Neural cell (in vitro differentiated cells): ENCODE measurements around the gene COL18A1. TPM values are rescaled to one million over a fixed set of nuclear protein-coding genes. Genes with fewer than 3 reads are reported as not detected.

Source experiments
- H2AFZ ChIP-seq: fragments of 200-600, 300-800 bp; sonication (generic), shearing (Covaris generic); 2 replicates; pipeline ENCODE4 v1.6.0; 2014; ENCODE audit warnings: low read depth, mild to moderate bottlenecking, antibody characterized with exemption, low read length, moderate library complexity
- H3F3A ChIP-seq: fragments of 200-600 bp; shearing (Covaris generic); 2 replicates; pipeline ENCODE4 v1.6.1; 2016; ENCODE audit warnings: mild to moderate bottlenecking, moderate library complexity, mixed read lengths, antibody characterized with exemption, low read length; ENCODE audit not compliant: insufficient read depth, poor library complexity, severe bottlenecking
- H3K27ac ChIP-seq: fragments of 200-600, 300-800 bp; sonication (generic), shearing (Covaris generic); 2 replicates; pipeline ENCODE4 v1.5.1; 2014; ENCODE audit warnings: mild to moderate bottlenecking, low read length, moderate library complexity
- H3K27me3 ChIP-seq: fragments of 300-800, 200-600 bp; sonication (generic), shearing (Covaris generic); 2 replicates; pipeline ENCODE4 v1.6.0; 2014; ENCODE audit warnings: mild to moderate bottlenecking, low read depth, low read length, moderate library complexity; ENCODE audit not compliant: insufficient read depth
- H3K36me3 ChIP-seq: fragments of 300-800, 200-600 bp; sonication (generic), shearing (Covaris generic); 2 replicates; pipeline ENCODE4 v1.5.1; 2014; ENCODE audit warnings: mild to moderate bottlenecking, antibody characterized with exemption, low read length, moderate library complexity; ENCODE audit not compliant: insufficient read depth
- H3K4me2 ChIP-seq: fragments of 300-800, 200-600 bp; sonication (generic), shearing (Covaris generic); 2 replicates; pipeline ENCODE4 v1.6.0; 2014; ENCODE audit warnings: mild to moderate bottlenecking, low read length
- H3K4me3 ChIP-seq: fragments of 300-800, 200-600 bp; sonication (generic), shearing (Covaris generic); 2 replicates; pipeline ENCODE4 v1.5.1; 2014; ENCODE audit warnings: mild to moderate bottlenecking, low read length, moderate library complexity
- H3K79me2 ChIP-seq: fragments of 200-600 bp; shearing (Covaris generic); replicated peaks from 2 replicates; pipeline ENCODE4 v1.6.0; 2014; ENCODE audit warnings: mild to moderate bottlenecking, low read length, moderate library complexity; ENCODE audit not compliant: insufficient read depth
- H3K9ac ChIP-seq: fragments of 300-800, 200-600 bp; sonication (generic), shearing (Covaris generic); 2 replicates; pipeline ENCODE4 v1.6.1; 2016; ENCODE audit warnings: mild to moderate bottlenecking, low read length, mixed read lengths
- H3K9me2 ChIP-seq: fragments of 200-600 bp; shearing (Covaris generic); 2 replicates; pipeline ENCODE4 v1.6.1; 2016; ENCODE audit warnings: mild to moderate bottlenecking, low read length, mixed read lengths; ENCODE audit not compliant: insufficient read depth
- H3K9me3 ChIP-seq: fragments of 200-600, 300-800 bp; sonication (generic), shearing (Covaris generic); 2 replicates; pipeline ENCODE4 v1.6.1; 2016; ENCODE audit warnings: mild to moderate bottlenecking, mixed run types, low read length, moderate library complexity, mixed read lengths
- H4K20me1 ChIP-seq: fragments of 200-600 bp; shearing (Covaris generic); 2 replicates; pipeline ENCODE4 v1.6.1; 2016; ENCODE audit warnings: mild to moderate bottlenecking, mixed run types; ENCODE audit not compliant: insufficient read depth
- CTCF ChIP-seq: fragments of 450-650 bp; IDR thresholded peaks from 2 replicates; pipeline ENCODE4 v1.5.1; 2014; ENCODE audit warnings: antibody characterized with exemption, mild to moderate bottlenecking, moderate library complexity; ENCODE audit not compliant: poor library complexity, severe bottlenecking
- EP300 ChIP-seq: fragments of 450-650 bp; conservative IDR thresholded peaks from 2 replicates; pipeline ENCODE4 v1.6.1; 2014; ENCODE audit warnings: antibody characterized with exemption, mild to moderate bottlenecking, moderate library complexity; ENCODE audit not compliant: poor library complexity, severe bottlenecking
- EZH2 ChIP-seq: fragments of 200-600, 300-800 bp; shearing (Covaris generic), sonication (generic); IDR thresholded peaks from 2 replicates; pipeline ENCODE4 v1.6.1; 2014; ENCODE audit warnings: antibody characterized with exemption, low read length, borderline replicate concordance, mild to moderate bottlenecking; ENCODE audit not compliant: insufficient read depth, poor library complexity, severe bottlenecking
- MXI1 ChIP-seq: fragments of 450-650 bp; conservative IDR thresholded peaks from 2 replicates; pipeline ENCODE4 v1.6.1; 2014; ENCODE audit warnings: antibody characterized with exemption, mild to moderate bottlenecking; ENCODE audit not compliant: poor library complexity, severe bottlenecking
- POLR2AphosphoS5 ChIP-seq: IDR thresholded peaks from 2 replicates; pipeline ENCODE4 v1.6.1; 2012
- RAD21 ChIP-seq: fragments of 450-650 bp; conservative IDR thresholded peaks from 2 replicates; pipeline ENCODE4 v1.6.1; 2014; ENCODE audit warnings: antibody characterized with exemption, mild to moderate bottlenecking, moderate library complexity
- REST ChIP-seq: IDR thresholded peaks from 2 replicates; pipeline ENCODE4 v1.6.1; 2012; ENCODE audit warnings: borderline replicate concordance
- SMC3 ChIP-seq: fragments of 450-650 bp; conservative IDR thresholded peaks from 2 replicates; pipeline ENCODE4 v1.6.1; 2014; ENCODE audit warnings: antibody characterized with exemption, mild to moderate bottlenecking, moderate library complexity; ENCODE audit not compliant: poor library complexity
- TAF1 ChIP-seq: IDR thresholded peaks from 2 replicates; pipeline ENCODE4 v1.6.1; 2012; ENCODE audit warnings: low read depth
- polyA plus RNA-seq: library from polyadenylated mRNA; depleted of rRNA; stranded (reverse); fragments of >200 nt; gene quantifications from 2 replicates; pipeline ENCODE4 v1.2.3, GENCODE V29; 2014

Gene COL18A1
- polyA plus RNA-seq, 1 donor from 2014 or later = 2.5 TPM

GRCh38 chr21:45476582-45476981 is 71.6 kb downstream of the COL18A1 start:
- no peak overlapping the region for H3K27ac ChIP-seq
- H3K4me3 ChIP-seq = no peak overlapping the region
- H3K27me3 ChIP-seq = no peaks in the 10 kb centered on the region
- no peaks in the 10 kb centered on the region for H3K9me3 ChIP-seq
- TF ChIP-seq REST = no peak
- H3K79me2 ChIP-seq = no peaks in the 10 kb centered on the region
- H3K9me2 ChIP-seq = no peaks in the 10 kb centered on the region
- no peak overlapping the region for H3K4me2 ChIP-seq
- no peak overlapping the region for H3K9ac ChIP-seq
- H4K20me1 ChIP-seq = no peaks in the 10 kb centered on the region
- no peaks in the 10 kb centered on the region for H3F3A ChIP-seq
- no peaks in the 10 kb centered on the region for H3K36me3 ChIP-seq
- no peak overlapping the region for H2AFZ ChIP-seq

GRCh38 chr21:45477176-45478114 is 72.5 kb downstream of the COL18A1 start:
- Histone ChIP-seq H4K20me1 (no peaks in the 10 kb centered on the region), H3K79me2 (no peaks in the 10 kb centered on the region), H3K27me3 (no peaks in the 10 kb centered on the region), H3K9me2 (no peaks in the 10 kb centered on the region), H3K36me3 (no peaks in the 10 kb centered on the region), H3K9ac (no peak overlapping the region), H3K4me3 (no peak overlapping the region), H3F3A (no peaks in the 10 kb centered on the region), H3K9me3 (no peaks in the 10 kb centered on the region), H3K4me2 (no peak overlapping the region), H3K27ac (no peak overlapping the region), H2AFZ (no peak overlapping the region)
- TF ChIP-seq EZH2 (no peak), CTCF (no peak), POLR2AphosphoS5 (no peak), RAD21 (no peak), SMC3 (no peak), EP300 (no peak), MXI1 (no peak), REST (no peak), TAF1 (no peak)
